ENCODE data around the gene PGA5.

Gene PGA5

DNA sequence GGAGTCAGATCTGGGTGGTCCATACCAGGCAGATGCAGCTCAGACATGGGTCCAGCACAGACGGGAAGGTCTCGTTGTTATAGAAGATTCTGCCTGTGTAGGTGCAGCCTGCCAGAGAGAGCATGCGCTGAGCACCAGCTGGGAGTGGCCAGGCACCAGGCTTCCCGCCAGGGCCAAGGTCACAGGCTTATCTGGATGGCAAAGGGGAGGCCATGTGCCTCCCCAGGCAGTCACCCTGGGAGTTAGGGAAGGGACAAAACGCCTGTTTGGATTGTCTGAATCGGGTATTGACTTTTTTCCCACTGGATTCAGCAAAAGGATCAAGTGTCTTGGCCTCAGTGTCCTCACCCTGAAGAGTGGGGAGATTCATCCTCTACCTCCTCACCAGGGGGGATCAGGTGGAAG, 26.5 kb downstream of the PGA5 start:
- DNase-seq (ENCODE audit: low read depth): no peak

DNA sequence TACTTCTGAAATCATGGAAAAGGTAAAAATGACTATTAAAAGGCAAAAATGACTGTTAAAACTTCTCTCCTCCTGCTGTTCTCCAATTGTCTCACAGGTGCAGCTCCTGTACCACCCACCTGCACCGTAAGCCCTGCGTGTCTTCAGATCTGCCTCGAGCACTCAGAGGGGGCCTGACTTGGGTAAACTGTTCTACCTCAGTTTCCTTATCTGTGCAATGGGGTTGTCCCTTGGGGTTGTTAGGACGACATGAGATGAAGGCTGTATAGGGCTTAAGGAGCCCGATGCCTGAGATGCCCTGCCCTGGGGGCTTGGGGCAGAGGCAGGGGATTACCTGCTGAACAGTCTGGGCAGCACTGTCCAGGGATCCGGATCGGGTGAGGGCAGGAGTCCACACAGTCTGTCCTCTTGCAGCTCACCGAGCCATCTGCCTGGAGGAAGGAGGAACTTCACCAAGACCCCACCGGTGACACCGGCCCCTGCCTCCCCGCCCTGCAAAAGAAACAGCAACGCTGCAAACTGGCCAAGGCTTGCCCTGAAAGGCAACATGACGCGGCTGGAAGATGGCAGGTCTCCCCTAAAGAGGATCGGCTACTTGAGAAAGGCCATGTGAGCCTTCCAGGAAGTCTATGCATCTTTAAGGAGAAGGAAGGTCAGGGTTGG, 27.7 kb downstream of the PGA5 start:
- DNase-seq (ENCODE audit: low read depth): no peak

DNA sequence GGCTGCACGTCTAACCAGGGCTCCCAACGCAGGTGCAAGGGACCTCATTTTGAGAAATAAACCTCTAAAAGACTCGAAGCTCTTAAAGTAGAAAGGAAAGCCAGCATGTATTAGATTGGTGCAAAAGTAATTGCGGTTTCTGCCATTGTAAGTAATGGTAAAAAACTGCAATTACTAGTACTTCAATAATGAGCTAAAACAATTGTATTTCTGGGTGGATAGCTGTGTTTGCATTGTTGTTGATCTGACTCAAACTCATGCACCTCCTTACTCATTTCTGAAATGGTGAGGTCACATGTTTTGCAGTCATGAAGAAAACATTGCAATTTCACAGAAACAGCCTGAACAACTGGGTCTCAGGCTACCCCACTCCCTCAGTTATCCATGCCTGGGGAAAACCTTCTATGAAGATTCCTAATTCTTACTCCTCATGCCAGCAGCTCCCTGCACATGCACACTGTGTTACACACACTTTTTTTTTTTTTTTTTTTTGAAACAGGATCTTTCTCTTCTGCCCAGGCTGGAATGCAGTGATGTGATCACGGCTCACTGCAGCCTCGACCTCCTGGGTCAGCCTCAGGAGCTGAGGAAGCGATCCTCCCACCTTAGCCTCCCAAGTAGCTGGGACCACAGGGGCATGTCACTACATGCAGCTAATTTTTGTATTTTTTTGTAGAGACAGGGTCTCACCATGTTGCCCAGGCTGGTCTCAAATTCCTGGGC, 29.5 kb downstream of the PGA5 start:
- peak; percentile 28 for DNase-seq (ENCODE audit: low read depth)

DNA sequence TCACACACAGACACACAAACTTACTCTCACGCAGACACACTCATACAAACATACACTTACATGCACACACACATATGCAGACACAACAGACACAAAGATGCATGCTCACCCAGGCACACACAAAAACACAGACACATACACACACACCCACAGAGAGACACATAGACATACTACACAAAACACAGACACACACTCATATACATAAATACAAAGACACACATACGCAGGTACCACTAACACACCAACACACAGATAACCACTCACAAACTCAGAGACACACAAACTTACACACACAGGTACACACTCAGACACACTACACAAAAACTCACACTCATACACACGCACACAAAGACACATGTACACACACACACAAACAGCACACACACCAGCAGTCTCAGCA, 31.8 kb downstream of the PGA5 start:
- no peak for DNase-seq (ENCODE audit: low read depth)

DNA sequence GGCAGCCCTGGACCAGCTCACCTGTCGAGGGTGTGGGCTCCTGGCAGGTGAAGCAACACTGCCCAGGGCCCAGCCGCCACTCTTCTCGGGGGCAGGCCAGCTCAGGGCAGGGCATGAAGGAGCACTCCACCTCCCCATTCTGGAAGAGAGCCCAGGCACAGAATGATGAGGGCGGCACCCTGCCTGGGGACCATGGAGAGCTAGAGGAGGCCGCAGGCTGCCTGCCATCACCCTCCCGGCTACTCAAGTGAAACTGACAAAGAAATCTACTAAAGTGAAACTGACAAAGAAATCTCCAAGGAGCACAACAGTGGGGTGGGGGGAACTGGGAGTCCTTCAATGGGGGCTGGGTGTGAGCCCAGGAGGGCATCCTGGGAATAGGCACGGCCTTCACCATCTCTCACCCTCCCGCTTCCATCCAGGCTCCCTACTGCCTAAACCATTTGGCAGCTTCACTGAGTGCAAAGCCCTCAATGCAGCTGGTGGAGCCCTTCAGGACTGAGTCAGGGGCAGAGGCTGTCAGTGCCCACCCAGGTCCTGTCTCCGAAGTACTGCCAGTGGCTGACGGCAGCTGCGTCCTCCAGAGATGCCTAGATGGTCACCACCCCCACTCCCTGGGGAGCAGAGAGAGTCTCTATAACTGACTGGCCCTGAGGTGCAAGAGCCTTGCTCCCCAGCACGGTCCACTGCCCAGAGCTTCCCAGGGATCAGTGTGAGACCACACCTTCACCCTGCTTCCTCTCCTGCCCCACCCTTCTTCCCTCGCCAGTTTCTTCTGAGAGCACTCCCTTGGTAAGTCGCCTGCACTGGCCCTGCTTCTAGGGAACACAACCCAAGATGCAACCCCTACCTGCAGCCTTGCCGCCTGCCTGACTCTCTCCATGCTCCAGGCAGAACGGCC, 32.5 kb downstream of the PGA5 start:
- DNase-seq (ENCODE audit: low read depth): no peak

DNA sequence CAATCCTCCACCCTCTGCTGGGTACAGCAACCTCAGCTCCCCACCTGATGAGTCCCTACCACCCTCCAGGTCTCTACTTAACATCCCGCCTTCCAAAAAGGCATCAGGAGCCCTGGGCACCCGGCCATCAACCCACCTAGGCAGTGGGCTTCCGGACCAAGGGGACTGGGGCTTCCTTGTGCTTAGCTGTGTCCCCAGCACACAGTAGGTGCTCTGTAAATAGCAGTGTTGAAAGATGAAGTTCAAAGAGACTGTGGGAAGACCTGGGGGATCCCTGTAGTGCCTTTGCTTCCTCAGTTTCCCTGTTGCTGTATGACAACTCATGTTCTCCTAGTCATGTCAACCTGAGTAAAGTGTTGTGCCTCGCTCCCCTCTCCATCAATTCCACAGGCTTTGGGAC, 33.1 kb downstream of the PGA5 start:
- no peak for DNase-seq (ENCODE audit: low read depth)

DNA sequence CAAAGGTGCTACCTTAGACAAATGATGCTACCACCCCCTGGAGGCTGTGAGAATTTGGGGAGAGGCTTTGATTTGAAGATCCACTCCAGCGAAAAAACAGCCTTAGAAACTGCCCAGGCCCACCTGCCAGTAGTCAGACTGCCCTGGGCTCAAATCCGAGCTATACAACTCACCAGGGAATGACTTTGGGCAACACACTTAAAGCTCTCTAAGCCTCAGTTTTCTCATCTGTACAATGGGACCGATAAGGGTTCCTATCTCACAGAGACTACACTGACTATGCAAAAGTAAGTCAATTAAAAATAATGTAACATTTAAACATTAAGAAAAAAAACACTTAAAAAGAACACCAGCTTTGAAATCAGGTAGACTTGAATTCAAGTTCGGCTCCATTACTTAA, 34.2 kb downstream of the PGA5 start:
- DNase-seq (ENCODE audit: low read depth): no peak

DNA sequence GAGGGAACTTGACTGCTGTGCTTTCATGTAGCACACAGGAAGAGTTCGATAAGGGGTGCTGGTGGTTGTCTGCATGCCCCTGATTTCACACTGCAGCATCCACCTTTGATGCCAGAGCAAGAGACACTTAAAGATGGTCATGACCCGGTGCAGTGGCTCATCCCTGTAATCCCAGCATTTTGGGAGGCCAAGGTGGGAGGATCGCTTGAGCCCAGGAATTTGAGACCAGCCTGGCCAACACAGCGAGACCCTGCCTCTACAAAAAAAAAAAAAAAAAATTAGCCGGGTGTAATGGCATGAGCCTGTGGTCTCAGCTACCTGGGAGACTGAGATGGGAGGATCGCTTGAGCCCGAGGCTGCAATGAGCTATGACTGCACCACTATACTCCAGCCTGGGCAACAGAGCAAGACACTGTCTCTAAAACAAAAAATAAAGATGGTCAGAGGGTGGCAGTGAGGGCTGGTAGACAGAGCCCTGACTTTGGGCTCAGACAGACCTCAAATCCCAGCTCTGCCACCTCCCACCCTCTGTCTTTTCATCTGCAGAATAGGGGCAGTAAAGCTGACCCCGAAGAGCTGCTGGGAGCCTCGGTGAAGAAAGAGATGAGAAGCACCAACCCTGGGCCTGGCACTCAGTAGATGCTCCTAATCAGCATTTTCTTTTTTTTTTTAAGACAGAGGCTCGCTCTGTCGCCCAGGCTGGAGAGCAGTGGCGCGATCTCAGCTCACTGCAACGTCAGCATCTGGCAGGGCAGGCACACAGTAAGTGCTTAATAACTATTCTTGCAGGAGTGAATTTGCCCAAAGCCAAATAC, 36.4 kb downstream of the PGA5 start:
- no peak for DNase-seq (ENCODE audit: low read depth)

DNA sequence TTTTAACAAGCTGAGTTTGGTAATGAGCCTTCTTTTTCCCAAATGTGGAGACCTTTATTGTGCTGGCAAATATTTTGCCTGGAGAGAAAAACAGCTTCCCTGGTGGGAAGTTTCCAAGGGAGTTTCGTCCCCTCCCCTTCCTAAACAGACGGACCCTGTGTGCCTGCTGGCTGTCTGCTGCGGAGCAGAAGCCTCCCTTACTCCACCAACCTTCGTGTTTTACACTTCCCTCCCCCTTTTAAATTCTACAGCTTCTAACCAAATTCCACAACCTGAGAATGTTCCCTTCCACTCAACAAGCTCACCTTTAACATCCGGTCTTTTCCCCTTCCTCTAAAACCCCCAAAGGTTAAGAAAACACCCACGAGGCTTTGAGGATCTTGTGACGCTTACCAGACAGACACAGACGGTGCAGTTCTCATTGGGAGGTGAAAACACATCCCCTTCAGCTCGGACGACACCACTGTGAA, 37.1 kb downstream of the PGA5 start:
- no peak for DNase-seq (ENCODE audit: low read depth)

DNA sequence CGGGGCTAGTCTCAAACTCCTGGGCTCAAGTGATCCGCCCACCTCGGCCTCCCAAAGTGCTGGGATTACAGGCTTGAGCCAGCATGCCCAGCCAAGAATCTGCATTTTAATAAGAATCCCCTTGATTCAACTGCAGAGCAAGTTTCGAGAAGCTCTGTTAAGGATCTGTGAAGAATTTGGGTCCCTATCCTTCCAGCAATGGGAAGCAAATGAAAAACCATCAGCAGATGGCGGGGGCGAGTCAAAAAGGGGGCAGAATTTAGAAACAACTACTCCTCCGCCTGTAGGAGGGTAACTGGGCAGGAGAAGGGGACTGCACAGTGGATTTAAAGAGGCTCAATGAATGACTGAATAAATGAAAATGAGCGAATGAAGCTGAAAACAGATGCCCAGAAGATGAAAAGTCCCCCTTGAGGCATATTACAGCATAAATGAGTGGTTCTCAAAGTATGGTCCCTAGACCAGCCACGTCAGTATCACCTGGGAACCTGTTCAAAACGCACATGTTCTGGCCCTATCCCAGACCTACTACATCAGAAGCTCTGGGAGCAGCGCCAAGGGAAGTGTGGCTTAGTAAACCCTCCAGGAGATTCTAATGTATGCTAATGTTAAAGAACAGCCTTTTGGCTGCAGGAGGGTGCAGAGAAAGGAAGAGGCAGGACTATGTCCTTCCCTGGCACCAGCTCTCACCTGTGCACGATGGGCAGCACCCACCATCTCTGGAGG, 39.1 kb downstream of the PGA5 start:
- DNase-seq (ENCODE audit: low read depth): no peak

DNA sequence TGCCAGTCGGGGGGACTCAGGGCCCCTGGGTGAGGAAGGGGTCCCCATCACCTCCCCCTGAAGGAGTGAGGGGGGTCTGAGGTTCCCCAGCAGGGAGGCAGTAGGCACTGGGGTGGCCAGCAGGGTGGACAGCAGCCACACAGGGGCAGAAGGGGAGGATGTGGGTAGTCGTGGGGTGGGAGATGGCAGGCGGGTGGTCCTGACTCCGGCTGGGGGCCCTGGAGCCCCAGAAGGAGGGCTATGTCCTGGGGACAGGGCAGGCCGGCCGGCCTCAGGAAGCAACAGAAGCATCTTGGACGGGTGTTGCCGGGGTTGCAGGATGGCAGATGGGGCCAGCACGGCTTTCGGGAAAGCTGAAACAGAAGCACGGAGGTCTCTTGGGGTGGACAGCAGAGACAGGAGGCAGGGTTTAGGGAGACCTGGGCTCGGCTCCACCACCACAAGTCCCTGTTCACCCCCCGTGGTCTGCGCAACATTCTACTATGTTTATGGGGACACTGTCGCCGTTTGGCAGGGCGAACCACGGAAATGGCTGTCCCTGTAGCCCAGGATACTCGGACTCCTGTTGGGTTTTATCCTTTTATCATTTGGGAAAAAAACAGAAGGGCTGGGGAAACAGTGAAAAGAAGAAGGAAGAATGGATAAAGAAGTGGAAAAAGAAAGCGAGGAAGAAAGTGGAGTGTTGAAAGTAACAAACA, 40.1 kb downstream of the PGA5 start:
- no peak for DNase-seq (ENCODE audit: low read depth)

DNA sequence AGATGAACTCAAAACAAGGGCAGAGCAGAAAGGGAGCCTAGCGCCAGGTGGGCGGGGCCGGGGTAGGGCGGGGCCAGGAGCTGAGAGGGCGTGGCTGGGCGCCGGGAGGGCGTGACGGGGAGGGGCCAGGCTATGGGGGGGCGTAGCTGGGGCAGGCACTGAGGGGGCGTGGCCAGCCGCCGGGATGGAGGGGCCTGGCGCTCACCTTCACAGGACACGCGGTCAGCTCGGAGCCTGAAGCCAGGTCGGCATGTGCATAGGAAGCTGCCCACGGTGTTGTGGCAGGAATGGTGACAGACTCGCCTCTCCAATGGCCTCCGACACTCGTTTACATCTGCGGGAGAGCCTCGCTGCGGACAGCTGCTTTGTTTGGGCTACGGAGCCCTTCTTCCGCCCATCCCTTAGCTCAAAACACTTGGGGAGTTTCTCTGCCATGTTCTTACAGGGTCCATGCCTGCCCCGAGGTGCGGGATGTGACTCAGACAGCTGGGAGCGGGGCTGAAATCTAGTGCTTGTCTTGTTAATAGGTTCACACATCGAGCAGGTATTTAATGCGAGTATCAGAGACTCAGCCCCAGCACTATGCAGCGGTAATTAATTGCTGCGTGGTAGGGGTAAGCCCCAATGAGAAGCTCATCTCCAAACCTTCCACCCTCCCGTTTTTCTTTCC, 40.7 kb downstream of the PGA5 start:
- DNase-seq (ENCODE audit: low read depth): no peak

DNA sequence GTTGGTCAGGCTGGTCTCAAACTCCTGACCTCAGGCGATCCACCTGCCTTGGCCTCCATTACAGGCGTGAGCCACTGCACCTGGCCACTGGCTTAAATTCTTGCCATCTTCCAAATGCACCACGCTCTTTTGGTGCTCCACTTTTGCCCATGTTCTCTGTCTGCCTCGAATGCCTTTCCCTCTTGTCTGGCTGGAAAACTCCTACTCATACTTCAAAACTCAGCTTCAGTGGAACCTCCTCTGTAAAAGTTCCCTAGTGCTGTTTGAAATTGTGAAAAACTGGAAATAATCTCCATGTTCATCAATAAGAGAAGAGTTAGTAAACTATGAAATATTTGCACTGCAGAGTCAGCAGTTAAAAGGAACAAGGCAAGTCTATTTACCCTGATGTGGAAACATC, 42.6 kb downstream of the PGA5 start:
- no peak for DNase-seq (ENCODE audit: low read depth)

DNA sequence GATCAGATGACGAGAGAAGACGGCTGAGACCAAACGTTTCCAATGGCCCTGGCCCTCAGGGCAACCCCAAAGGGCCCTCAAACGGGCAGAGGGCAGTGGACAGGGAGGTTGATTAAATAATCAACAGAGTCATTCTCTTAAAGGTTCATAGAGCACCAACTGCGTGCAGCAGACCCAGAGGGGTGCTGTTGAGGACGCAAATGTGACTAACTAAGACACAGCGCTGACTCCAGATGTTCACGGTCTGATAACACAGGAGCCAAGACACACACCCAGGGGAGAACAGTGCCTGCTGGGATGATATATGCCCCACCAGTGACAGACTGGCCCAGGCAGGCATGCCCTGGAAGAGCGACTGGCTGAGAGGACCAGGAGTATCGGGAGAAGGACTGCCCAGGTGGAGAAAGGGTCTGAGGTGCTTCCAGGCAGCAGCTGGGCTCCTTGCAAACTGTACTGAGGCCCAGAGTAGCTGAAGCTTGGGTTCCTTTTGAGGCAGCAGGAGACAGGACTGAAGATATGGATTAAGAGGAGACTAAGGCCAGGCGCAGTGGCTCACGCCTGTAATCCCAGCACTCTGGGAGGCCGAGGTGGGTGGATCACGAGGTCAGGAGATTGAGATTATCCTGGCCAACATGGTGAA, 46.5 kb downstream of the PGA5 start:
- DNase-seq (ENCODE audit: low read depth): no peak

DNA sequence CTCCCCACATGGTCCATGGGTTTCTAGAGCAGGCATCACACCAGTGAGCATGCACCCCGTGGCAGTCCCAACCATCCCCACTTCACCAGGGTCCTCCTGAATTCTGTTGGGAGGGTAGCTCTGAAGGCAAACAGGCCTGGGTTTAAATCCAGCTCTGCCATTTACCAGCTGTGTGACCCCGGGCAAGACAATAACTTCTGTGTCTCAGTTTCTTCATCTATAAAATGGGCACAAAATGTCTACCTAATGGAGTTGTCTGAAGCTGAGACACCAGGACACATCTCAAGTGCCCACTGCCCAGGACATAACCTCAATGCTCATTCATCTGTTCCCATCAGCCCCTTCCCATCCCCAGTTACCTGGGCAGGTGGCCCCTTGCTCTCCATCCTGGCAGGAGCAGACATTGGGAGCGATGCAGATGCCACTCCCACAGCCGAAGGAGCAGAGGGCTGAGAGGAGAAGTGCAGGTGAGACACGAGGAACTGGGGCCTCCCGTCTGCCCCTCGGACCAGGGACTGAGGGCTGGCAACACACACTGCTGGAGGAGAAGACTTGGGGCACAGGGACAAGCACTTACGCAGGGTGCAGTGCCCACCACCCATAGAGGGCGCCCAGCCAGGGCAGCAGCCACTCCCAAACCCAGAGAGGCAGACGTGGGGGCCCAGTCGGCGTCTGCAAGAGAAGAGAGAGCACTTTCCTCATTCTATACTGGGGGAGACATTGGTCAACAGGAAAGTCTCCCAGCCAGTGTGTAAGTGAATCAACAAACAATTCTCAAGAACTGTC, 50.1 kb downstream of the PGA5 start:
- DNase-seq (ENCODE audit: low read depth): no peak

DNA sequence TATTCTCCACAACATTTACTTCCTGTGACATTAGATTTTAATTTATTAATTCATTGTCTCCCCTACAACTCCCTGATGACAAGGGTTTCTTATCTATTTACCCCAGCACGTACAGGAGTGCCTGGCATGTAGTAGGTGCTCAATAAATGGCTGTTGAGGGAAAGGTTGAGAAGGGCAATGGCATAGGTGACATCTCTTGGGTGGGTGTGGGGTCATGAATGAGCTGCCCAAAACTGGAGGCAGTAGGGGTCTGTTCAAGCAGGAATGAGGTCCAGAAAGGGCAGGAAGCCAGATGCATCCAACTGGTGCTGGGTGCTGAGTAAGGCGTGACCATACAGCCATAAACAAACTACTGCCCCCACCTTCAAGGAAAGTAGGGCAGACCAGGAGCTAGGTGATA, 51.4 kb downstream of the PGA5 start:
- DNase-seq (ENCODE audit: low read depth): no peak

DNA sequence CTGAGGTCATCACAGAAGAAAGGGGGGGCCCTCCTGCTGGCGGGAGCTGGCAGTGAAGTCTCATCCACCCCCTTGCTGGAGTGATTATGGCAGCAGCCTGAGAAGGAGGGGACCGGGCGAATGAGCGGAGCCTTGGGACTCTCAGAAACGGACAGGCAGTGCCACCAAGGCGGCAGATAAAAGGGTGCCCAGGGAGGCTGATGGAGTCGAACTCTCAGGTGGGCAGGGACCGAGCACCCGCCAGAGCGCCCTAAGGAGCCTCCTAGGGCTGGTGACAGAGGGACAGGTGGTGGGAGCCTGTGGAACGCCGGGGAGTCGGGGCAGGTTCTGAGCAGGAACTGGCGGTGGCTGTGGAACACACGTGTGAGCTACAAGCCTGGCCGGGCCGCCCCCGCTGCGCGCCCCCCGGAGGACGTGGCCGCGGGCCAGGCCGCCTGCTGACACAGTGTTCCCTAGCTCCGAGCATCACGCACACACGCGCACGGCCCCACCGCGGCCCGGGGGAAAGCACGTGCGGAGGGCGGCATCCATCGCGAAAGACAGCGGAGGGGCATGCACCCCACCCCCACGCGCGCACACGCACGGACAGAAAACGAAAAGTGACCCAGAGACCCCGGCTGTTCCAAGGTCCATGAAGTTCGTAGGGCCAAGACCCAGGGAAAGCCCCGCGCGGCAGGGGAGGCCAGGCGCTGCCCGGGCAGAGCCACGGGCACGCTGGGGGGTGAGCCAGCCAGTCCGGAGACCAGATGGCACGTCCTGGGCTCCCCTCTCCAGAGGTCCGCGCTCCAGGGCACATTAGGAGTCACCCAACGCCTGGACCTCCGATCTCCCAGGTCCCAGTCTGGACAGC, 53.1 kb downstream of the PGA5 start:
- no peak for DNase-seq (ENCODE audit: low read depth)

Measured in non-pigmented ciliary epithelial cell (primary cell).